Measurements from ENCODE around the gene MEF2C.

DNA sequence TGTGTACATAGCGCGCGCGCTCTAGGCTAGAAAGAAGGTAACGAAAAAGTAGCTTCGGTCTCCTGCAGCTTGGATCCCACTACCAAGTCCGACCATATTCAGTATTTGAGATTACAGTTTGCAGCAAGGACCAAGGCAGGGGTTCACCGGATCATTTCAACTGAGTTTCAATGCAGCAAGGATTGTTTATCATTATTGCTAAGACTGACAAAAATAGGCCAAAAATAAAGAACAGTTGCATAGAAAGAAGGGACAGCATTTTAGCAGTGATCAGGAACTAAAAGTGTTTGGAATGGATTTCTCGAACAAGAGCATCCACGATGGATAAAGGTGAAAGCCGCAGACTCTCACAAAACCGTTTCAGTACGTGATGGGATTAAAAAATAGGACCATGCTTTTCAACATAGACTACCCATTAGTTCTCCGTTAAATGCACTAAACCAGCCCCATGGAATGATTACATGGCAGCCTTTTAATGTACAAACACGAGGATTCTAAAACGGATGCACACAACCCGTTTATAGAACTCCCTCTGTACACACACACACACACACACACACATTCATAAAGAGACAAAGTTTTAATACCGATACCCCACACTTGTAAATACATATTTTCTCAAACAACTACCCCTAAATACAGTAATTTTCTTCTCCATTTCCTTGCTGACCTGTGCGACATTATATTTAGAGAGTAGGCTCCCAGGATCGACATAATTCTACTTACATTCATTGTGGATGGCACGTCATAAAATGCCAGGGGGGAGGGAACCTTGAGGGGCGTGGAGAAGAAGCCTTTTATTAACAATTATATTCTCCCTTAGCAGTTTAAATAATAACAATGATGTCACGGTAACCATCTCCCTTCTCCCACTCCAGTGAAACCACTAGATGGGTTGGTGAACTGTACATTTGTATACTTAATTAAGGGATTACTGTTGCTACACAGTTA, 197.1 kb downstream of the MEF2C start:
- TF ChIP-seq POLR2A (IDR thresholded peaks at IDR 0.05) = no peak
- TF ChIP-seq, protein P1, sequence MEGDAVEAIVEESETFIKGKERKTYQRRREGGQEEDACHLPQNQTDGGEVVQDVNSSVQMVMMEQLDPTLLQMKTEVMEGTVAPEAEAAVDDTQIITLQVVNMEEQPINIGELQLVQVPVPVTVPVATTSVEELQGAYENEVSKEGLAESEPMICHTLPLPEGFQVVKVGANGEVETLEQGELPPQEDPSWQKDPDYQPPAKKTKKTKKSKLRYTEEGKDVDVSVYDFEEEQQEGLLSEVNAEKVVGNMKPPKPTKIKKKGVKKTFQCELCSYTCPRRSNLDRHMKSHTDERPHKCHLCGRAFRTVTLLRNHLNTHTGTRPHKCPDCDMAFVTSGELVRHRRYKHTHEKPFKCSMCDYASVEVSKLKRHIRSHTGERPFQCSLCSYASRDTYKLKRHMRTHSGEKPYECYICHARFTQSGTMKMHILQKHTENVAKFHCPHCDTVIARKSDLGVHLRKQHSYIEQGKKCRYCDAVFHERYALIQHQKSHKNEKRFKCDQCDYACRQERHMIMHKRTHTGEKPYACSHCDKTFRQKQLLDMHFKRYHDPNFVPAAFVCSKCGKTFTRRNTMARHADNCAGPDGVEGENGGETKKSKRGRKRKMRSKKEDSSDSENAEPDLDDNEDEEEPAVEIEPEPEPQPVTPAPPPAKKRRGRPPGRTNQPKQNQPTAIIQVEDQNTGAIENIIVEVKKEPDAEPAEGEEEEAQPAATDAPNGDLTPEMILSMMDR (IDR thresholded peaks at IDR 0.05) = no peak
